ENCODE data around the gene SPATA9.
A peak's percentile ranks its signal among the peaks of the same experiment; 100 is the strongest.
"Not testable (repeated sequence)": the region's sequence is repeated elsewhere in the genome, so short reads cannot be mapped to it uniquely, and the experiment has no call there.

SPATA9 gene

DNA sequence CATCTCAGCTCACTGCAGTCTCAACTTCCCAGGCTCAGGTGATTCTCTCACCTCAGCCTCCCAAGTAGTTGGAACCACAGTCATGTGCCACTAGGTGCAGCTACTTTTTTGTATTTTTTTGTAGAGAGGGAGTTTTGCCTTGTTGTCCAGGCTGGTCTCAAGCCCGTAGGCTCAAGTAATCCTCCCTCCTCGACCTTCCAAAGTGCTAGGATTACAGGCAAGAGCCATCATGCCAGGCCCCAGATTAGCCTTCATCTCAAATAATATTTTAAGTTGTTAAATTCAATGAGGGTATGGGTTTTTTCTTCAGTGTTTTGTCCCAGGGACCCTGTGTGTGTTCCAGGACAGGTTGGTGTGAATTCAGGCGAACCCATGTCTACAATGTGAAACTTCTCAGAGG, 48.7 kb downstream of the SPATA9 start:
- no peak for DNase-seq (ENCODE audit: low read depth)
- no peak overlapping the region for H3K4me3 ChIP-seq (ENCODE audit: low read length)
- TF ChIP-seq, protein P1, sequence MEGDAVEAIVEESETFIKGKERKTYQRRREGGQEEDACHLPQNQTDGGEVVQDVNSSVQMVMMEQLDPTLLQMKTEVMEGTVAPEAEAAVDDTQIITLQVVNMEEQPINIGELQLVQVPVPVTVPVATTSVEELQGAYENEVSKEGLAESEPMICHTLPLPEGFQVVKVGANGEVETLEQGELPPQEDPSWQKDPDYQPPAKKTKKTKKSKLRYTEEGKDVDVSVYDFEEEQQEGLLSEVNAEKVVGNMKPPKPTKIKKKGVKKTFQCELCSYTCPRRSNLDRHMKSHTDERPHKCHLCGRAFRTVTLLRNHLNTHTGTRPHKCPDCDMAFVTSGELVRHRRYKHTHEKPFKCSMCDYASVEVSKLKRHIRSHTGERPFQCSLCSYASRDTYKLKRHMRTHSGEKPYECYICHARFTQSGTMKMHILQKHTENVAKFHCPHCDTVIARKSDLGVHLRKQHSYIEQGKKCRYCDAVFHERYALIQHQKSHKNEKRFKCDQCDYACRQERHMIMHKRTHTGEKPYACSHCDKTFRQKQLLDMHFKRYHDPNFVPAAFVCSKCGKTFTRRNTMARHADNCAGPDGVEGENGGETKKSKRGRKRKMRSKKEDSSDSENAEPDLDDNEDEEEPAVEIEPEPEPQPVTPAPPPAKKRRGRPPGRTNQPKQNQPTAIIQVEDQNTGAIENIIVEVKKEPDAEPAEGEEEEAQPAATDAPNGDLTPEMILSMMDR (conservative IDR thresholded peaks at IDR 0.05; ENCODE audit: low read length) = no peak

GRCh38 chr5:95633671-95634070, 49.1 kb downstream of the SPATA9 start:
- TF ChIP-seq, protein P1 (conservative IDR thresholded peaks at IDR 0.05; ENCODE audit: low read length) = no peak

GRCh38 chr5:95632942-95633341, 49.8 kb downstream of the SPATA9 start:
- not testable (repeated sequence) for DNase-seq (ENCODE audit: low read depth); H3K4me3 ChIP-seq (ENCODE audit: low read length)

More at GRCh38 chr5:95633671-95634070, 49.1 kb downstream of the SPATA9 start:
- H3K4me3 ChIP-seq (ENCODE audit: low read length) = no peak overlapping the region
- no peak for DNase-seq (ENCODE audit: low read depth)

DNA sequence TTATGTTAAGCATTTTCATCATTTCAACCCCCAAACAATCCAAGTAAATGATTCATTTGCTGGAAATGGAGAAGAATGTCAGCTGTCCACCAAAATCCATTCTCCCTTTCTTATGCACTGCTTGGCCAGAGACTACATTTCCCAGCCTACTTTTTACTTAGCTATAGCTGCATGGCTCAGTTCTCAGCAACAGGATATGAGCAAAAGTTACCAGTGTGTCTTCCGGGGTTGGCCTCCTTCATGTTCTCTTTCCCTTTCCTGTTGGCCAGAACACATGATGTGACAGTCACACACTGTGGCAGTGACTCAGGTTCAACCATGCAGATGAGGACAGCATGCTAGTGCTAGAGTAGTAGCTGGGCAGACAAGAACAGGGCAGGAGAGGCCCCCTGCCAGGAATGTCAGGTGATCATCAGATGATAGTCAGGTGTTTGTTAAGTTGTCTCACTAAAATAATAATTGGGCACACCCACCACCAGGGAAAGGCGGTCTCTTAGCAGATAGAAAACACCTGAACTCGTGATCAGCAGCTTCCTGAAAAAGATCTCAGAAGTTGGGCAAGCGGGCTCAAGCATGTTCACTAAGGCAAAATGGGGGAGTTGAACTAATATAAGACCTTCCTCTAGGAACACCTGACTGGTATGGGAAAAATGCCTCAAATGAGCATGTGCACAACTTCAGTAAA, 50.7 kb downstream of the SPATA9 start:
- no peak overlapping the region for H3K4me3 ChIP-seq (ENCODE audit: low read length)
- DNase-seq (ENCODE audit: low read depth) = peak; percentile 44
- TF ChIP-seq, protein P1 (conservative IDR thresholded peaks at IDR 0.05; ENCODE audit: low read length) = no peak

DNA sequence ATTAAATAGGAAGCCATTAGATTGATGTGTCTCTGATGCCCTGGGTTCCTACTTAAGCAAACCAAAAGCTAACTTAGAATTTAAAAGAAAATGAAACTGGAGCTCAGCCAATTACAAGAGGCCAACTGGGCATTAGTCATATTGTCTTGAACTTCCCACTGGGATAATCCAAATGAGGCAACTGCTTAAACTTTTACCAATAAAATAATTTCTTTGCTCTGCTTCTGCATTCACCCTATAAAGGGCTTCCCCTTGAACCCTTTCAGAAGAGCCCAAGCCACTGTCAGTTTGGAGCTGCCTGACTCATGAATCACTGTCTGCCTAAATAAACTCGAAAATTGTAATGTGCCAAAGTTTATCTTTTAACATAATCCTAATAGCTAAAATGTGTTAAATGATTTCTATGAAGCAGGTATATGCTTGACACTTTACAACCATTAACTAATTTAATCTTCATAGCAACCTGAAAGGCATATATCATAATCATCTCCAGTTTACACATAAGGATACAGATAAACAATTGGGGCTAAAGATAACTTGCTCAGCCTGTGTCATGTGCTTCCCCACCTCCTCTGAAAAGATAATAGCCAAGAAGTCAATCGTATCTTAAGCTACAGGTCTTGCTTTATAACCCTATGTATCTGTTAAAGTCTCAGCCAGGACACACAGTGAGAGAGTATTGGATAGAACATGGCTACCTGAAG, 51.4 kb downstream of the SPATA9 start:
- peak; percentile 79 for DNase-seq (ENCODE audit: low read depth)
- H3K4me3 ChIP-seq (ENCODE audit: low read length) = no peak overlapping the region
- TF ChIP-seq, protein P1 (conservative IDR thresholded peaks at IDR 0.05; ENCODE audit: low read length) = no peak

DNA sequence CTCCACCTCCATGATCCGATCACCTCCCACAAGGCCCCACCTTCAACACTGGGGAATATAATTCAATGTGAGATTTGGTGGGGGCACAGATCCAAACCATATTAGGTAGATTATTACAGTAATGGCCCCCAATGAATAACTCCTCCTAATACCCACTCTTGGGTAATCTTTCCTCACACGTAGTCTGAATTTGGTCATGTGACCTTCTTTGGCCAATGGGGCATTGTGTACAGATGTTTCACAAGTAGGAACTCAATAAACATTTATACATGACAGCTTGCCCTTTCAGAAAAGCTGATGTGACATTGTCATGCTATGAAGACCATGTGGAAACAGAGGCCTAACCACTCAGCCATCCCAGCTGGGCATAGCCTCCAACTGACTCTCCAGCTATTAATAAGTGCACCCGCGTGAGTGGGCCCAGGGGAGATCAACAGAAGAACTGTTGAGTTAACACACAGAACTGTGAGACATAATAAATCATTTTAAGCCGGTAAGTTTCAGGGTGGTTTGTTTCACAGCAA, 52.3 kb downstream of the SPATA9 start:
- DNase-seq (ENCODE audit: low read depth) = no peak
- H3K4me3 ChIP-seq (ENCODE audit: low read length) = no peak overlapping the region
- TF ChIP-seq, protein P1 (conservative IDR thresholded peaks at IDR 0.05; ENCODE audit: low read length) = no peak

DNA sequence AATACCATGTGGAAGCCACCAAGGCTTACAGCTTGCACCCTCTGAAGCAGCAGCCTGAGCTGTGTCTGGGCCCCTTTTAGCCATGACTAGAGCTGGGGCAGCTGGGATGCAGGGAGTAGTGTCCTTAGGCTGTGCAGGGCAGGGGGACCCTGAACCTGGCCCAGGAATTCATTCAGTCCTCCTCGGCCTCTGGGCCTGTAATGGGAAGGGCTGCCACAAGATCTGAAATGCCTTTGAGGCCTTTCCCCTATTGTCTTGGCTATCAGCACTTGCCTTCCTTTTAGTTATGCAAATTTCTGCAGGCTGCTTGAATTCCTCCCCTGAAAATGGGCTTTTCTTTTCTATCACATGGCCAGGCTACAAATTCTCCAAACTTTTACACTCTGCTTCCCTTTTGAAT, 53.9 kb downstream of the SPATA9 start:
- no peak overlapping the region for H3K4me3 ChIP-seq (ENCODE audit: low read length)
- no peak for DNase-seq (ENCODE audit: low read depth)
- TF ChIP-seq, protein P1 (conservative IDR thresholded peaks at IDR 0.05; ENCODE audit: low read length) = no peak
